ENCODE results near the gene CSGALNACT2.

The CSGALNACT2 gene

GRCh38 chr10:43222210-43222720, 84.0 kb downstream of the CSGALNACT2 start:
- peaks cover 0 to 19% (median 0%) of the 10 kb centered on the region in 4 donors for H3K4me1 ChIP-seq
- no peaks in the 10 kb centered on the region for H3K36me3 ChIP-seq
- no peak overlapping the region for H3K4me3 ChIP-seq
- TF ChIP-seq CTCF (IDR thresholded peaks at IDR 0.05): no peak
- H3K27ac ChIP-seq: no peak overlapping the region
- intact Hi-C loops (cut with DNase I; ENCODE audit: low total_unique reads): no loop called here
- no peaks in the 10 kb centered on the region for H3K9me3 ChIP-seq
- DNase-seq: peak; percentile 6 to 9
- H3K27me3 ChIP-seq: peaks cover 0 to 44% of the 10 kb centered on the region in 2 donors

- H3K9me3 ChIP-seq: no peaks in the 10 kb centered on the region
- H3K4me3 ChIP-seq: no peak overlapping the region
- peaks cover 0 to 44% of the 10 kb centered on the region in 2 donors for H3K27me3 ChIP-seq
- H3K36me3 ChIP-seq: no peaks in the 10 kb centered on the region
- no peak overlapping the region for H3K27ac ChIP-seq
- intact Hi-C loops (cut with DNase I; ENCODE audit: low total_unique reads): no loop called here
- no peak for DNase-seq
- TF ChIP-seq CTCF (IDR thresholded peaks at IDR 0.05): no peak
- peaks cover 0 to 19% (median 0%) of the 10 kb centered on the region in 4 donors for H3K4me1 ChIP-seq
Measured at GRCh38 chr10:43223056-43223455, 84.8 kb downstream of the CSGALNACT2 start.

- TF ChIP-seq CTCF (IDR thresholded peaks at IDR 0.05): no peak
- Histone ChIP-seq H3K27me3 (peaks cover 0 to 45% of the 10 kb centered on the region in 2 donors), H3K27ac (no peak overlapping the region), H3K4me3 (no peak overlapping the region), H3K4me1 (peaks cover 0 to 23% (median 4%) of the 10 kb centered on the region in 4 donors), H3K36me3 (no peaks in the 10 kb centered on the region), H3K9me3 (no peaks in the 10 kb centered on the region)
- intact Hi-C loops (cut with DNase I; ENCODE audit: low total_unique reads): no loop called here
- DNase-seq: no peak
Measured at GRCh38 chr10:43224321-43224720, 86.1 kb downstream of the CSGALNACT2 start.

GRCh38 chr10:43225004-43225786, 87.0 kb downstream of the CSGALNACT2 start:
- DNase-seq: peak; percentile 11 to 38
- no peaks in the 10 kb centered on the region for H3K9me3 ChIP-seq
- H3K36me3 ChIP-seq: no peaks in the 10 kb centered on the region
- intact Hi-C loops (cut with DNase I; ENCODE audit: low total_unique reads): no loop called here
- peaks cover 0 to 30% (median 9%) of the 10 kb centered on the region in 4 donors for H3K4me1 ChIP-seq
- no peak overlapping the region for H3K27ac ChIP-seq
- TF ChIP-seq CTCF (IDR thresholded peaks at IDR 0.05): no peak
- H3K4me3 ChIP-seq: no peak overlapping the region
- peaks cover 0 to 53% of the 10 kb centered on the region in 2 donors for H3K27me3 ChIP-seq

GRCh38 chr10:43225787-43226153, 87.5 kb downstream of the CSGALNACT2 start:
- intact Hi-C loops (cut with DNase I; ENCODE audit: low total_unique reads): no loop called here
- Histone ChIP-seq H3K27ac (no peak overlapping the region), H3K36me3 (no peaks in the 10 kb centered on the region), H3K4me1 (peaks cover 0 to 32% (median 9%) of the 10 kb centered on the region in 4 donors), H3K27me3 (peaks cover 0 to 55% of the 10 kb centered on the region in 2 donors), H3K9me3 (no peaks in the 10 kb centered on the region), H3K4me3 (no peak overlapping the region)
- no peak for DNase-seq
- TF ChIP-seq CTCF (IDR thresholded peaks at IDR 0.05): no peak

All from tibial artery (tissue), 4 donors.